Measurements from ENCODE around the gene DDX19B. TPM values are rescaled to one million over a fixed set of nuclear protein-coding genes. Genes with fewer than 3 reads are reported as not detected.
A peak's percentile ranks its signal among the peaks of the same experiment; 100 is the strongest.
"Not testable (repeated sequence)": the region's sequence is repeated elsewhere in the genome, so short reads cannot be mapped to it uniquely, and the experiment has no call there.

The DDX19B gene
- total and polyA plus RNA-seq, 4 donors = 13.8 to 29.7 (median 23.7) TPM

DNA sequence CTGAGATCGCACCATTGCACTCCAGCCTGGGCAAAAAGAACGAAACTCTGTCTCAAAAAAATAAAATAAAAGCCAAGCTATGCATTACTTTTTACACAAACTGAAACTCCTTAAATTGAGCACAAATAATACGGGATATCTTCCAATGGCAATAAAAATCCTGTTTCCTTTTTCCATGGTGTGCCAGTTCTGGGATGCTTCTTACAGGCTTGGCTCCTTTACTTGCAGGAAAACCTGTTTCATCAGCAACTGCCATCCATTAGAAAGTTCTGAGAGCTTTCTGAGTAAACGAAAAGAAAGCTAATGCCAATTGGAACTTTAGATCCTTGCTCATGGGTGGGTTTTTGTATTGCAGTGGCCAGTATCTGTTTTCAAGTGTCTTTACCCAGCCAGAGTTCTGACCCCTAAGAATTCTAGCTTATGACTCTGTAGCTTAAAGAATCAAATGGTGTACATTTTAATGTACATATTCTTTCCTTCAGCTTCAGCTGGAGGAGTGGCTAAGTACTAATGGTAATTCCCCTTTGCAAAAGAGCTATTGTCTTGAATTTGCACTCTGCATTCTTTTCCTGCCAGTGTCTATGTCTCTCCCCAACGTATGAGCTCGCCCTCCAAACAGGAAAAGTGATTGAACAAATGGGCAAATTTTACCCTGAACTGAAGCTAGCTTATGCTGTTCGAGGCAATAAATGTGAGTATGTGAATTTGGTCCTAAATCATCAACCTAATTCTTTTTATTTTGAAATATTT is 26.2 kb downstream of the DDX19B start:
- ATAC-seq (ENCODE audit: low FRiP score) (no peak), DNase-seq (no peak)
- H3K36me3 ChIP-seq (ENCODE audit: control insufficient read depth in 1 of 2, insufficient read depth in 2 of 2, low read length in 1 of 2) = peaks cover 0 to 7% of the 10 kb centered on the region in 2 donors
- no peak overlapping the region for H3K4me3 ChIP-seq (ENCODE audit: low read length in 2 of 2)
- H3K27me3 ChIP-seq (ENCODE audit: control insufficient read depth in 1 of 2, insufficient read depth in 2 of 2, low read length in 1 of 2) = no peaks in the 10 kb centered on the region
- intact Hi-C loops (cut with DNase I) = loop anchor here in 1 of 2 donors (10.0 kb wide), 1 partner anchor 60 kb away; no protein-coding TSS in a partner anchor
- H3K9me3 ChIP-seq (ENCODE audit: control insufficient read depth, low read length) = no peaks in the 10 kb centered on the region
- no peak overlapping the region for H3K27ac ChIP-seq (ENCODE audit: low read depth in 1 of 2, low read length in 2 of 2)
- WGBS, 2 donors = 58 to 66% methylated on average over 7 of the region's 7 CpGs
- H3K4me1 ChIP-seq (ENCODE audit: control insufficient read depth in 1 of 2, insufficient read depth in 2 of 2, low read length in 2 of 2) = no peaks in the 10 kb centered on the region

DNA sequence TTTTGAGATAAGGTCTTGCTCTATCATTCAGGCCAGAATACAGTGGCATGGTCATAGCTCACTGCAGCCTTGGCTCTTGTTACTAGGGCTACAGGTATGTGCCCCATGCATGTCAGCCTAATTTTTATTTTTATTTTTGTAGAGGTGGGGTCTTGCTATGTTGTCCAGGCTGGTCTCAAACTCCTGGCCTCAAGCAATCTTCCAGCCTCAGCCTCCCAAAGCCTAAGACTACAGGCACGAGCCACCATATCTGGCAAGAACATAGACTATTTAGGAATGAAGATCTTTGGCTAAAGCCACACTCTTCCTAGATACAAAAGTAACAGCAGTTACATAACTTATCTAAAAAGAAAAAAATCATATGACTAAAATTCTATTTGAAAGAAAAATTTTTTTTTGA is 32.1 kb downstream of the DDX19B start:
- Histone ChIP-seq H3K27ac (ENCODE audit: low read depth in 1 of 2, low read length in 2 of 2) (no peak overlapping the region), H3K4me3 (ENCODE audit: low read length in 2 of 2) (no peak overlapping the region), H3K4me1 (ENCODE audit: control insufficient read depth in 1 of 2, insufficient read depth in 2 of 2, low read length in 2 of 2) (no peaks in the 10 kb centered on the region), H3K27me3 (ENCODE audit: control insufficient read depth in 1 of 2, insufficient read depth in 2 of 2, low read length in 1 of 2) (no peaks in the 10 kb centered on the region), H3K9me3 (ENCODE audit: control insufficient read depth, low read length) (no peaks in the 10 kb centered on the region), H3K36me3 (ENCODE audit: control insufficient read depth in 1 of 2, insufficient read depth in 2 of 2, low read length in 1 of 2) (peaks cover 0 to 9% of the 10 kb centered on the region in 2 donors)
- intact Hi-C loops (cut with DNase I) = no loop called here
- WGBS, 2 donors = 82 to 86% methylated on average over 1 of the region's 1 CpG
- ATAC-seq (ENCODE audit: low FRiP score) (no peak), DNase-seq (no peak)

DNA sequence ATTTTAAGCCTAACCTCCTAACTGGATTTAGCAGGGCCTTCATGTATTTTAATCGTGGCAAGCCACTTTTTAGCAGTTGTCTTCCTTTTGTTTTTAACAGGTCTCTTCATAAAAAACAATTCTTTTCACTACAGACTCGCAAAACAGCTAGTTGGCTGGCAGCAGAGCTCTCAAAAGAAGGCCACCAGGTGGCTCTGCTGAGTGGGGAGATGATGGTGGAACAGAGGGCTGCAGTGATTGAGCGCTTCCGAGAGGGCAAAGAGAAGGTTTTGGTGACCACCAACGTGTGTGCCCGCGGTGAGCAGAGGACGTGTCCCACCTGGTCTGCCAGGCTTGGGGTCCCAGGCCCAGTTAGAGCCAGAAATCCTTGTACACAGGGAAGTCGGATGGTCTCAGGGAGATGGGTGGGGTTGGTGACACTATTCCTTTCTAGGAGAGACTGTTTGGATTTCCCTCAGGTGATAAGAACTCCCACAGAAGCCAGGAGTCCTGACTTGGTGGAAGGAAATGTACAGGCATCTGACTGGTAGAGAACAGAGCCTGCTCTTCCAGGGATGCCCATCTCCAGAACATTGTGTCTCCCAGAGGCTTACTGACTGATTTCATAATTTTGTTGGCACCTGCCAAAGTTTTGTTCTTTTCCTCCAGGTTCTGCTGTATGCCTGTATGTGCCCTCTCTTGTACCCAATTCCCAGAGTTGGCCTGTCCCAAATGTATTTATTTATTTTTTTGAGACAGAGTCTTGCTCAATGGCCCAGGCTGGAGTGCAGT is 32.8 kb downstream of the DDX19B start:
- intact Hi-C loops (cut with DNase I) = no loop called here
- Histone ChIP-seq H3K4me1 (ENCODE audit: control insufficient read depth in 1 of 2, insufficient read depth in 2 of 2, low read length in 2 of 2) (no peaks in the 10 kb centered on the region), H3K4me3 (ENCODE audit: low read length in 2 of 2) (no peak overlapping the region), H3K36me3 (ENCODE audit: control insufficient read depth in 1 of 2, insufficient read depth in 2 of 2, low read length in 1 of 2) (peaks cover 0 to 9% of the 10 kb centered on the region in 2 donors), H3K9me3 (ENCODE audit: control insufficient read depth, low read length) (no peaks in the 10 kb centered on the region), H3K27ac (ENCODE audit: low read depth in 1 of 2, low read length in 2 of 2) (no peak overlapping the region), H3K27me3 (ENCODE audit: control insufficient read depth in 1 of 2, insufficient read depth in 2 of 2, low read length in 1 of 2) (no peaks in the 10 kb centered on the region)
- DNase-seq (no peak), ATAC-seq (ENCODE audit: low FRiP score) (peak; percentile 56)
- WGBS, 2 donors = 45 to 53% methylated on average over 9 of the region's 9 CpGs

DNA sequence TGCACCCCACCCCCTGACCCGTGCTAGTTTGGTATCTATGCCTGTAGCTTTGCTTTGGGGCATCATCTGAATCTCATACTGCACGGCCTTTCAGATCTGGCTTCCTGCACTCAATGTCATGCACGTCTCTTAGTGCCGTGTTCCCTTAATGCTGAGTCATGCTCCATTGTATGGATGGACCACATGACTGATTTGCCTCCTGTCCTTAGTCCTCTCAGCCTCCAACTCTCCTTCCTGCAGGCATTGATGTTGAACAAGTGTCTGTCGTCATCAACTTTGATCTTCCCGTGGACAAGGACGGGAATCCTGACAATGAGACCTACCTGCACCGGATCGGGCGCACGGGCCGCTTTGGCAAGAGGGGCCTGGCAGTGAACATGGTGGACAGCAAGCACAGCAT is 33.7 kb downstream of the DDX19B start:
- H3K4me1 ChIP-seq (ENCODE audit: control insufficient read depth in 1 of 2, insufficient read depth in 2 of 2, low read length in 2 of 2); intact Hi-C loops (cut with DNase I); H3K4me3 ChIP-seq (ENCODE audit: low read length in 2 of 2); ATAC-seq (ENCODE audit: low FRiP score); H3K9me3 ChIP-seq (ENCODE audit: control insufficient read depth, low read length); H3K36me3 ChIP-seq (ENCODE audit: control insufficient read depth in 1 of 2, insufficient read depth in 2 of 2, low read length in 1 of 2); H3K27ac ChIP-seq (ENCODE audit: low read depth in 1 of 2, low read length in 2 of 2); H3K27me3 ChIP-seq (ENCODE audit: control insufficient read depth in 1 of 2, insufficient read depth in 2 of 2, low read length in 1 of 2); DNase-seq: not testable (repeated sequence)
- WGBS, 2 donors = 77 to 79% methylated on average over 5 to 6 of the region's 12 CpGs

DNA sequence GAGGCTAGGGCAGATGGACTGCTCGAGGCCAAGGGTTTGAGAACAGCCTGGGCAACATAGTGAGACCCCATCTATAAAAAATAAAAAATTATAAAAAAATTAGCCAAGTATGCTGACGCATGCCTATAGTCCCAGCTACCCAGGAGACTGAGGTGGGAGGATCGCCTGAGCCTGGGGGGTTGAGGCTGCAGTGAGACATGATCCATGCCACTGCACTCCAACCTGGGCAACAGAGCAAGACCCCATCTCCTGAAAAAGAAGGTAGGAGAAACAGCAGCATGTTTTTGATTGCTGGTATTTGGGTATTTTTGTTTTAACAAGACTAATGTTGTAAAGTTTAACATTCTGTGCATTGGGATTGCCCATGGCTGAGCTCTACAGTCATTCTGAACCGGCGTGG is 38.8 kb downstream of the DDX19B start:
- H3K4me1 ChIP-seq (ENCODE audit: control insufficient read depth in 1 of 2, insufficient read depth in 2 of 2, low read length in 2 of 2) = no peaks in the 10 kb centered on the region
- peaks cover 0 to 6% of the 10 kb centered on the region in 2 donors for H3K36me3 ChIP-seq (ENCODE audit: control insufficient read depth in 1 of 2, insufficient read depth in 2 of 2, low read length in 1 of 2)
- H3K9me3 ChIP-seq (ENCODE audit: control insufficient read depth, low read length) = no peaks in the 10 kb centered on the region
- H3K27ac ChIP-seq (ENCODE audit: low read depth in 1 of 2, low read length in 2 of 2) = no peak overlapping the region
- no peak overlapping the region for H3K4me3 ChIP-seq (ENCODE audit: low read length in 2 of 2)
- DNase-seq = no peak
- intact Hi-C loops (cut with DNase I) = no loop called here
- no peak for ATAC-seq (ENCODE audit: low FRiP score)
- 94 to 95% methylated on average over 5 of the region's 5 CpGs for WGBS, 2 donors
- H3K27me3 ChIP-seq (ENCODE audit: control insufficient read depth in 1 of 2, insufficient read depth in 2 of 2, low read length in 1 of 2) = no peaks in the 10 kb centered on the region

DNA sequence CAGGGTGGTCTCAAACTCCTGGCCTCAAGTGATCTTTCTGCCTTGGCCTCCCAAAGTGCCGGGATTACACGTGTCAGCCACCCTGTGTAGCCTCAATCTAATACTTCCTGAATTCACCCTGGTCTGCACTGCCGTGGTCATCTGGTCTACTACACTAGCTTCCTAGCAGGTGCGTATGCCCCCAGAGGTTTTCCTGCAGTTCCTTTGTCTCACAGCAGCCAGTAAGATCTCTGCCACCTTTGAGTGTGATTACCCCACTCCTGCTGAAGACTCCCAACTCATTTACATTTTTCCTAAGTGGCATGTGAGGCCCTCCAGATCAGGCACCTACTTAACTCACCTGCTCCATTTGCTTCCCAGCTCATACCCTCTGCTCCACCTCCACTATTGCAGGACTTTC is 42.6 kb downstream of the DDX19B start:
- ATAC-seq (ENCODE audit: low FRiP score) (no peak), DNase-seq (peak in 1 of 2 donors; percentile 33)
- no peak overlapping the region for H3K27ac ChIP-seq (ENCODE audit: low read depth in 1 of 2, low read length in 2 of 2)
- no peaks in the 10 kb centered on the region for H3K4me1 ChIP-seq (ENCODE audit: control insufficient read depth in 1 of 2, insufficient read depth in 2 of 2, low read length in 2 of 2)
- no peaks in the 10 kb centered on the region for H3K36me3 ChIP-seq (ENCODE audit: control insufficient read depth in 1 of 2, insufficient read depth in 2 of 2, low read length in 1 of 2)
- no peak overlapping the region for H3K4me3 ChIP-seq (ENCODE audit: low read length in 2 of 2)
- H3K27me3 ChIP-seq (ENCODE audit: control insufficient read depth in 1 of 2, insufficient read depth in 2 of 2, low read length in 1 of 2) = no peaks in the 10 kb centered on the region
- H3K9me3 ChIP-seq (ENCODE audit: control insufficient read depth, low read length) = no peaks in the 10 kb centered on the region
- intact Hi-C loops (cut with DNase I) = no loop called here
- WGBS, 2 donors = 76 to 79% methylated on average over 4 of the region's 4 CpGs

DNA sequence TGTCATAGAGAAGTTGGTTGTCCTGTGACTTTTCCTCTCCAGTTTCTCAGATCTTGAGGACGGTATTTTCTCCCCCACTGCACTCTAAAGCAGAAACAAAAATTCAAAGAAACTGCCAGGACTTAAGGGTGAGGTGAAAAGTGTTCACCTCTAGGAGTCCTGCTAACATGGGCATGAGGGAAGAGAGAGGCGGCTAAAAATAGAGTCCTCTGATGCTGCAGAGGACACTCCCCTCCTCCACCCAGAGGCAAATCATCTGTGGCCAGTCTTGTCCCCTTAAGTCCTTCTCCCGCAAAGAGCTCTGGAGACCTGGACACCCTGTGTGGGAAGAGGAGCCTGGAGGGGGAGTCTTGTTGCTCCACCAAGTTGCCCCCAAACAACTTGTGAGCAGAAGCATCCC is 43.0 kb downstream of the DDX19B start:
- intact Hi-C loops (cut with DNase I) = no loop called here
- 46 to 48% methylated on average over 3 of the region's 3 CpGs for WGBS, 2 donors

DNA sequence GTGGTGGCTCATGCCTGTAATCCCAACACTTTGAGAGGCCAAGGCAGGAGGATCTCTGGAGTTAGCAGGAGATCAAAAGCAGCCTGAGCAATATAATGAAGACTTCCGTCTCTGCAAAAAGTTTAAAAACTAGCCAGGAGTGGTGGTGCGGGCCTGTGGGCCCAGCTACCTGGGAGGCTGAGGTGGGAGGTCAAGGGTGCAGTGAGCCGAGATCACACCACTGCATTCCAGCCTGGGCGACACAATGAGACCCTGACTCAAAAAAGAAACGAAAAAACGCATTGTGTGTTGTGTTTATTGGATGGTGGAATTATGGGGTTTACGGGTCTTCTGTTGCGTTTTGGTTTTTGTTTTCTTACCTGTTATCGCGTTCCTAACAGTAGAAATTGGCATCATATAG is 46.9 kb downstream of the DDX19B start:
- DNase-seq (no peak), ATAC-seq (ENCODE audit: low FRiP score) (no peak)
- Histone ChIP-seq H3K36me3 (ENCODE audit: control insufficient read depth in 1 of 2, insufficient read depth in 2 of 2, low read length in 1 of 2) (no peaks in the 10 kb centered on the region), H3K27ac (ENCODE audit: low read depth in 1 of 2, low read length in 2 of 2) (no peak overlapping the region), H3K4me3 (ENCODE audit: low read length in 2 of 2) (peak overlapping the region; percentile 4 to 54), H3K4me1 (ENCODE audit: control insufficient read depth in 1 of 2, insufficient read depth in 2 of 2, low read length in 2 of 2) (no peaks in the 10 kb centered on the region), H3K9me3 (ENCODE audit: control insufficient read depth, low read length) (no peaks in the 10 kb centered on the region), H3K27me3 (ENCODE audit: control insufficient read depth in 1 of 2, insufficient read depth in 2 of 2, low read length in 1 of 2) (no peaks in the 10 kb centered on the region)
- WGBS, 2 donors = 88 to 90% methylated on average over 10 of the region's 10 CpGs
- intact Hi-C loops (cut with DNase I) = loop anchor here in 1 of 2 donors (5.0 kb wide), 1 partner anchor 49 kb away; the partner anchor contains the start of gene DDX19B

More for the DNA sequence above, 43.0 kb downstream of the DDX19B start:
- DNase-seq (peak in 1 of 2 donors; percentile 25), ATAC-seq (ENCODE audit: low FRiP score) (no peak)
- no peaks in the 10 kb centered on the region for H3K4me1 ChIP-seq (ENCODE audit: control insufficient read depth in 1 of 2, insufficient read depth in 2 of 2, low read length in 2 of 2)
- H3K9me3 ChIP-seq (ENCODE audit: control insufficient read depth, low read length) = no peaks in the 10 kb centered on the region
- H3K27me3 ChIP-seq (ENCODE audit: control insufficient read depth in 1 of 2, insufficient read depth in 2 of 2, low read length in 1 of 2) = no peaks in the 10 kb centered on the region
- no peak overlapping the region for H3K27ac ChIP-seq (ENCODE audit: low read depth in 1 of 2, low read length in 2 of 2)
- no peak overlapping the region for H3K4me3 ChIP-seq (ENCODE audit: low read length in 2 of 2)
- no peaks in the 10 kb centered on the region for H3K36me3 ChIP-seq (ENCODE audit: control insufficient read depth in 1 of 2, insufficient read depth in 2 of 2, low read length in 1 of 2)

Measured in aorta (tissue), 5 donors.